ENCODE data around the gene SLC17A5. TPM values are rescaled to one million over a fixed set of nuclear protein-coding genes. Genes with fewer than 3 reads are reported as not detected.

The SLC17A5 gene
- total RNA-seq, 1 experiment from 2014 or later = 21.3 TPM

DNA sequence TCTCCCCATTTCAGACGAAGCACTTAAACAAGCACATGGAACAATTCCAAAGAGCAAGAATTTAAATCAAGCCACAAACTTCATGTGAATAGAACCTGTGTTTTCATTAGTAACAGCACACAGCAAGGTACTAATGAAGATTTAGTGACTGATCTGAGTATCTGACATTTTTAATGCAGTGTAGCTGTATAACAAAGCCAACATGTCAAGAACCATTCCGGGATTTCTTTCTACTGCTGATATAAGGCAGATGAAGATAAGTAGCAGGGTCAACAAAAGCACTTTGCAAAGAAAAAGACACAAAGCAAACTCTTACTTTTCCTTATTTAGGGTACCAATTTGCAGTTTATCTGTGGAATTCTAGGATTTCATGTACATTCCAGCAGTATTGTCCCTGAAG lies 11.3 kb downstream of the SLC17A5 start:
- H3K36me3 Mint-ChIP-seq (ENCODE audit: insufficient read depth, unreplicated experiment) = peaks cover 30% of the 10 kb centered on the region
- H3K4me1 Mint-ChIP-seq (ENCODE audit: low read depth, unreplicated experiment) = peaks cover 39% of the 10 kb centered on the region
- DNase-seq = no peak
- H3K27me3 Mint-ChIP-seq (ENCODE audit: unreplicated experiment) = no peaks in the 10 kb centered on the region
- TF ChIP-seq, protein P1, sequence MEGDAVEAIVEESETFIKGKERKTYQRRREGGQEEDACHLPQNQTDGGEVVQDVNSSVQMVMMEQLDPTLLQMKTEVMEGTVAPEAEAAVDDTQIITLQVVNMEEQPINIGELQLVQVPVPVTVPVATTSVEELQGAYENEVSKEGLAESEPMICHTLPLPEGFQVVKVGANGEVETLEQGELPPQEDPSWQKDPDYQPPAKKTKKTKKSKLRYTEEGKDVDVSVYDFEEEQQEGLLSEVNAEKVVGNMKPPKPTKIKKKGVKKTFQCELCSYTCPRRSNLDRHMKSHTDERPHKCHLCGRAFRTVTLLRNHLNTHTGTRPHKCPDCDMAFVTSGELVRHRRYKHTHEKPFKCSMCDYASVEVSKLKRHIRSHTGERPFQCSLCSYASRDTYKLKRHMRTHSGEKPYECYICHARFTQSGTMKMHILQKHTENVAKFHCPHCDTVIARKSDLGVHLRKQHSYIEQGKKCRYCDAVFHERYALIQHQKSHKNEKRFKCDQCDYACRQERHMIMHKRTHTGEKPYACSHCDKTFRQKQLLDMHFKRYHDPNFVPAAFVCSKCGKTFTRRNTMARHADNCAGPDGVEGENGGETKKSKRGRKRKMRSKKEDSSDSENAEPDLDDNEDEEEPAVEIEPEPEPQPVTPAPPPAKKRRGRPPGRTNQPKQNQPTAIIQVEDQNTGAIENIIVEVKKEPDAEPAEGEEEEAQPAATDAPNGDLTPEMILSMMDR (IDR thresholded peaks at IDR 0.05; ENCODE audit: unreplicated experiment) = no peak
- H3K27ac Mint-ChIP-seq (ENCODE audit: unreplicated experiment) = no peak overlapping the region
- no TSS peak for BruUV-seq (replicated peaks)
- intact Hi-C loops (cut with micrococcal nuclease; ENCODE audit: unreplicated experiment) = no loop called here
- H3K4me3 Mint-ChIP-seq (ENCODE audit: low read depth, unreplicated experiment) = no peak overlapping the region
- H3K9me3 Mint-ChIP-seq (ENCODE audit: low read depth, unreplicated experiment) = no peaks in the 10 kb centered on the region
- CTCF ChIA-PET = interaction anchor here (2.6 kb wide), 1 partner anchor 10 kb away, joined by 11 read pairs; no protein-coding TSS in a partner anchor

DNA sequence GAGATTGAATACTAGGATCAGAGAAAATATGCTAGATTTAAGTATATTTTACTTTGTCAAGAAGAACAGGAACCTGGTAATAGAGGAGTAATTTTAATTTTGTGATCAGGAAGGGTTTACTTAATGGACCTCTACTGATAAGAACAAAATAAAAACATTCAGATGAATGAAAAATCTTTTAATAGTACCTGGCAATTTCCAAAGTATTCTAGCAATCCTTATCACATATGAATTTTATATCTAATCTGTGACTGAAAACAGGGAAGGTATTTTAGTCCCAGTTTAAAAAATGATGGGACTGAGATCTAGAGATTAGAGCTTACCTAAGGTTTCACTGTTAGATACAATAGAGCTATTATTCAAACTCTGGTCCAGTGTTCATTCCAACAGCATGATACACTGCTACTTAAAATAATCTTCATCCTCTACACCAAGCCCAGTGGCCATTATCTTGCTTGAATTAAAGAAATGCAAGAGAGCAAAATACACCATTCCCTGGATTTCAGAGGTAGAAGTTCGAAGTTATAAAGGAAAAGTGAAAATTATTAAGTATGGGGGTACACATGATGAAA lies 13.5 kb downstream of the SLC17A5 start:
- intact Hi-C loops (cut with micrococcal nuclease; ENCODE audit: unreplicated experiment) = no loop called here
- H3K4me3 Mint-ChIP-seq (ENCODE audit: low read depth, unreplicated experiment) = no peak overlapping the region
- H3K36me3 Mint-ChIP-seq (ENCODE audit: insufficient read depth, unreplicated experiment) = peaks cover 25% of the 10 kb centered on the region
- TF ChIP-seq, protein P1 (IDR thresholded peaks at IDR 0.05; ENCODE audit: unreplicated experiment) = no peak
- CTCF ChIA-PET = interaction anchor here (0.5 to 2.6 kb wide), 2 partner anchors 13 to 164 kb away, joined by 6 to 11 read pairs; no protein-coding TSS in a partner anchor
- no TSS peak for BruUV-seq (replicated peaks)
- H3K27ac Mint-ChIP-seq (ENCODE audit: unreplicated experiment) = peak overlapping the region; percentile 11
- peaks cover 46% of the 10 kb centered on the region for H3K4me1 Mint-ChIP-seq (ENCODE audit: low read depth, unreplicated experiment)
- peak; percentile 10 for DNase-seq
- H3K9me3 Mint-ChIP-seq (ENCODE audit: low read depth, unreplicated experiment) = no peaks in the 10 kb centered on the region
- H3K27me3 Mint-ChIP-seq (ENCODE audit: unreplicated experiment) = no peaks in the 10 kb centered on the region

DNA sequence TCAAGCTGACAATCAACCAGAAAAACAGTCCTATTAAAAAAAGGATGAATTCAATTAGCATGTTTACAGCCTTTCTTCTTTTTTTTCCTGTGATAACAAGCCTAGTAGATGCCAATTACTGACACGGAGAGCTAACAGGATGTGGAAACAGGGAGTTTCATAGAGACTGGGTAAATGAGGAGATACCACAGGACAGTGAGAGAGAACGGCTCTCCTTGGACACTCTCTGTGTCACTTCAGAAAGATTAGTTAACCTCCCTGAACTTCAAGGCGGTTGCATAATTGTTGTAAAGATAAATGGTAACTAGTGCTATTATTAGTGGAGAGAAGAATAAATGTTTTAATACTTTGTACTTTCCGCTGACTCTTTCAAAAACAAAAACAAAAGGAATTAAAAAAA lies 14.8 kb downstream of the SLC17A5 start:
- CTCF ChIA-PET = no interaction called here
- Mint-ChIP-seq H3K27ac (ENCODE audit: unreplicated experiment) (peak overlapping the region; percentile 60), H3K27me3 (ENCODE audit: unreplicated experiment) (no peaks in the 10 kb centered on the region), H3K9me3 (ENCODE audit: low read depth, unreplicated experiment) (no peaks in the 10 kb centered on the region), H3K4me3 (ENCODE audit: low read depth, unreplicated experiment) (peak overlapping the region; percentile 16), H3K36me3 (ENCODE audit: insufficient read depth, unreplicated experiment) (peaks cover 27% of the 10 kb centered on the region), H3K4me1 (ENCODE audit: low read depth, unreplicated experiment) (peaks cover 43% of the 10 kb centered on the region)
- intact Hi-C loops (cut with micrococcal nuclease; ENCODE audit: unreplicated experiment) = no loop called here
- TF ChIP-seq, protein P1 (IDR thresholded peaks at IDR 0.05; ENCODE audit: unreplicated experiment) = no peak
- no peak for DNase-seq
- BruUV-seq (replicated peaks) = no TSS peak

GRCh38 chr6:73637404-73637803 lies 16.4 kb downstream of the SLC17A5 start:
- CTCF ChIA-PET = interaction anchor here (0.6 kb wide), 1 partner anchor 25 kb away, joined by 3 read pairs; no protein-coding TSS in a partner anchor
- TF ChIP-seq, protein P1 (IDR thresholded peaks at IDR 0.05; ENCODE audit: unreplicated experiment) = no peak
- no peak for DNase-seq
- H3K9me3 Mint-ChIP-seq (ENCODE audit: low read depth, unreplicated experiment) = no peaks in the 10 kb centered on the region
- H3K27me3 Mint-ChIP-seq (ENCODE audit: unreplicated experiment) = no peaks in the 10 kb centered on the region
- H3K4me1 Mint-ChIP-seq (ENCODE audit: low read depth, unreplicated experiment) = peaks cover 39% of the 10 kb centered on the region
- no TSS peak for BruUV-seq (replicated peaks)
- no peak overlapping the region for H3K4me3 Mint-ChIP-seq (ENCODE audit: low read depth, unreplicated experiment)
- no peak overlapping the region for H3K27ac Mint-ChIP-seq (ENCODE audit: unreplicated experiment)
- peaks cover 22% of the 10 kb centered on the region for H3K36me3 Mint-ChIP-seq (ENCODE audit: insufficient read depth, unreplicated experiment)
- intact Hi-C loops (cut with micrococcal nuclease; ENCODE audit: unreplicated experiment) = no loop called here
